Putamen (tissue), 1 donor: ENCODE measurements around the gene ACOXL.
"Not testable (repeated sequence)": the region's sequence is repeated elsewhere in the genome, so short reads cannot be mapped to it uniquely, and the experiment has no call there.

Experiments used
- DNase-seq: peaks from one replicate; pipeline ENCODE4 v3.0.0-alpha.2; 2016; ENCODE audit warnings: low spot score

Gene ACOXL

GRCh38 chr2:110927526-110927925 lies 195.2 kb downstream of the ACOXL start:
- no peak for DNase-seq

- no peak for DNase-seq
Observed at GRCh38 chr2:110929528-110929927, 197.2 kb downstream of the ACOXL start.

DNA sequence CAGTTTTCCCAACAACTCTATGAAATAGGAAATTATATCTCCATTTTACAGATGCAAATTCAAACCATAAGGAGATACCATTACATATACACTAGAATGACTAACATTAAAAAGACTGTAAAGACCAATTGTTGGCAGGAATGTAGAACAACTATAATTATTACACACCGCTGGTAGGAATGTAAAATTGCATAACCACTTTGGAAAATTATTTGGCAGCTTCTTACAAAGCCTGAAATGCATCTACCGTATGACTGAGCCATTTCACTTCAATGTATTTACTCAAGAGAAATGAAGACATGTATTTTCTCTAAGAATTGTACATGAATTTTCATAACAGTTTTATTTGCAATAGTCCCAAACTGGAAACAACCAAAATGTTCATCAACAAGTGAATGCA lies 199.3 kb downstream of the ACOXL start:
- DNase-seq, result no peak

DNA sequence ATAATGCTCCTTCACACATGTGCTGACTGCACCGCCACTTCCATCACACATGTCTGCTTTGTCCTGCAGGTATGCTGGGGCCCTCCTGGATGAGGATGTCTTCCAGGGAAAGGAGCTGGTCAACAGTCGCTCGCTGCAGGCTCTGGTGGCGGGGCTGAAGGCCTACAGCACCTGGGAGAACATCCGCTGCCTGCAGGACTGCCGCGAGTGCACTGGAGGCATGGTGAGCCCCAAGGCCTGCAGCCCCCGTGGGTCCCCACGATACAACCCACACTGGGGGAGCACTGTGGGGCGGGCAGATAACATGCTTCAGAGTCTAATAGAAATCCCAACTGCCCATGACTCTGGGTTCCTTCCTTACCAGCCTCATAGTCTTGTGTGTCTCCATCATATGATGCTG lies 201.0 kb downstream of the ACOXL start:
- DNase-seq, result no peak

DNA sequence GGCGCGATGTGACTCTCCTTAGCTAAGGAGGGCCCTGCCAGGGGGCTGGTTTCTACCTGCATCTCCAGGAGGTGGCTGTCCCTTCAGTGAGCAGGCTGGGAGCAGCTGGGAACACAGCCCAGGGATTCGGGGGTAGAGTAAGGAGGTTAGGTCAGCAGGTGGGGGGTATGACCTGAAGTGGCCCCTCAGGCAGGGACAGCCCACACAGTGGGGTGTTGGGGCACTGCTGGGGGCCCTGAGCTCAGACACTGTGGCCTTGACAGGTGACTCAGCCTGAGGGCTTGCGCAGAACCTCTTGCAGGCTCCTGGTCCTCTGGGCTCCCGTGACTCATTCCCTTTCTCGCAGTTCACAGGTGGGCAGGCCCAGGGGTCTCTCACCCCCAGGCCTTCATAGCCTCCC lies 202.6 kb downstream of the ACOXL start:
- no peak for DNase-seq

GRCh38 chr2:110940376-110940910 lies 208.1 kb downstream of the ACOXL start:
- no peak for DNase-seq

GRCh38 chr2:110941226-110941625 lies 208.9 kb downstream of the ACOXL start:
- DNase-seq, result no peak

DNA sequence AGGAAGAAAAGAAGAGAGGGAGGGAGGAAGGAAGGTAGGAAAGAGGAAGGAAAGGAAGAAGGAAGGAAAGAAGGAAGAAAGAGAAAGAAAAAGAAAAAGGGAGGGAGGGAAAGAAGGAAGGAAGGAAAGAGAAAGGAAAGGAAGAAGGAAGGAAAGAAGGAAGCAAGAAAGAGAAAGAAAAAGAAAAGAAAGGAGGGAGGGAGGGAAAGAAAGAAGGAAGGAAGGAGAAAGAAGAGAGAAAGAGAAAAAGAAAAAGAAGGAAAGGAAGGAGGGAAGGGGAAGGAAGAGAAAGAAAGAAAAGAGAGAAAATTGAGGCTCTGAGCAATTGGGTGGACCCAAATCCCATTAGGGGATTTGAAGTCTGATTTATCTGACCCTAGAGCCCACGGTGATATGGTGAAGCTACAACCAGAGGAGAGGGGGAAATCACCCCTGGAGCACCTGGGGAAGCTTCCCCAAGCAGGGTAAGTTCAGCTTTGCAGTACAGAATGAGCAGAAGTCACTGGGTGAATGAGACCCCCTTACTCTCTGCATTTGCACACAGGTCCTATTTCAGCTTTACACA lies 210.8 kb downstream of the ACOXL start:
- DNase-seq, result no peak

GRCh38 chr2:110946902-110947301 lies 214.5 kb downstream of the ACOXL start:
- no peak for DNase-seq

DNA sequence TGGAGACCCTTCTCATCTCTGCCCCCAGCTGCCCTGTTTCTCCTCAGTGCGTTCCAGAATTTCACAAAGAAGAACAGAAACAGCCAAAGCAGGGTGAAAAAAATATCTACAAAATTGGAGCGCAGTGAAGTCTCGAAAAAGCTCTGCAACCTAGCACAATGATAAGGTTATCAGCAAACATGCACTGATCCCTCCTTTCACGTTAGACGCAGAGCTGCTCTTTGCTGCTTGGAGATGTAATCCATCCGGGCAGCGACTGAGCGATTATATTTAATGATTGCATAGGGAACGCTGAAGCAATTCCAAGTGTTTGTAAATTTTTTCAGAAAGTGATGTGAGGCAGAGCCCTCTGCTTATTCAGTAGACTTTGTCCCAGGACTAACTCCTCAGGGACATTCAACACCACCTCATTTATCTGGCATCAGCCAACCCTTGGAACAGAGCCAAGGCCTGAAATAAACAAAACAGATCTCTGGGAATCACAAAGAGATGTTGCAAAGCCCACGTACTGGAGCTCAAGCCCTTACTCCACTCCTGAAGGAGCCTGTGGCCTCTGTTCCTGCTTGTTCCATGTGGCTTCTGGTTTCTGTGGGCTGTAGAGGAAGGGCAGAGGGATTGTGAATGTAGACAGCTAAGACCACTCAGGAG lies 215.8 kb downstream of the ACOXL start:
- DNase-seq, result no peak

DNA sequence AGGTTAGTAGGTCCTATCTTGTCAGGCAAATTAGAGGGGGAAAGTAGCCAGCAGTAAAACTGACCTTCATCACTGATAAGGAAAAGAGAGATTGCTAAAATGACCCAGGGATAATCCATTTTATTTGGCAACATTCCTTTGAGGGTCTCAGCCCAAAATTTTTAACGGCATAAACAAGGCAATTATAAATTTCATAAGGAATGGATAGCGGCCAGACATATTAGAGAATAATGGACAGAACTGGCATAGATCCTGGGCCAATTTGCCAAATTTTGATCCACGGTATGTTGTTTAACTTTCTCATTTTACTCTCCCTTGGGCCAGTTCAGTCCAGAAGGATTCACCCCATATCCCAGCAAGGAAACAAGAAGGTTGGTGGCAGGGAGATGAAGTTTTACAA lies 217.9 kb downstream of the ACOXL start:
- DNase-seq, result no peak

GRCh38 chr2:110955045-110955444 lies 222.7 kb downstream of the ACOXL start:
- DNase-seq, result no peak

DNA sequence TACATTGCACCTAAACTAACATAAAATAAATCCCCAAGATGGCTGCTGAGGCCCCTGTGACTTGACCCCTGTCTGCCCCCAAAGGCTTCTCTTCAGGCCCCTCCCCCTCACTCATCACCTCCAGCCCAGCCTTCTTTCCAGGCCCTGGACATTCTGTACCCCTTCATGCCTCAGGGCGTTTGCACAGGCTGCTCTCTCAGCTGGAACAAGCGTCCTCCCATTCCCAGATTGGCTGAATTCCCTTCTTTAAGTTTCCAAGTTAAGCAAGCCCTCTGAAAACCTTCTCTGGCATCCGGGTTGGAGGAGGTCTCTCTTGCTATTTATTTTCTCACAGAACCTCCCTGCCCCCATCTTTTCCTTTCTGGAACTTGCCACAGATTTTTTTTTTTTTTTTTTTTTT lies 223.2 kb downstream of the ACOXL start:
- no peak for DNase-seq

GRCh38 chr2:110957293-110957692 lies 224.9 kb downstream of the ACOXL start:
- no peak for DNase-seq

- DNase-seq, result no peak
Observed at GRCh38 chr2:110958346-110959119, 226.2 kb downstream of the ACOXL start.

DNA sequence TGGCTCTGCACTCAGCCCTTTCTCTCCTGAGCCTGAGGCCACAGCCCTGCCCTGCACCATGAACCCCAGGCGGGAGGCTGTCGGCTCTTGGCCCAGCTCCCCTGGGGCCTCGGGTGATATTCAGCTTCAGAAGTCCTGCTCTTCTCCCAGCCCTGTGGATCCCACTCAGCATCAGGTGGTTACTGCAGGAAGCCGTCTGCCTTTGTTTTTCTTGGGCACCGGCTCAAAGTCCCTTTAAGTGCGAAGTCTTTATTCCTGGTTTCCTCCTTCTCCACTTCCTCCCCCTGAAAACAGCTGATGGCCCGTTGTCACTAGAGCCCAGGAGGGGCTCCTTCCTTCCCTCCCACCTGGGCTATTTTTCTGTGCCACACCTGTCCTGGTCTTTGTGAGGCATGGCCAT lies 226.8 kb downstream of the ACOXL start:
- DNase-seq, result no peak

GRCh38 chr2:110960281-110960680 lies 227.9 kb downstream of the ACOXL start:
- no peak for DNase-seq

- no peak for DNase-seq
Observed at GRCh38 chr2:110960954-110961353, 228.6 kb downstream of the ACOXL start.

GRCh38 chr2:110961643-110962042 lies 229.3 kb downstream of the ACOXL start:
- DNase-seq, result not testable (repeated sequence)

GRCh38 chr2:110969696-110970095 lies 237.3 kb downstream of the ACOXL start:
- no peak for DNase-seq

DNA sequence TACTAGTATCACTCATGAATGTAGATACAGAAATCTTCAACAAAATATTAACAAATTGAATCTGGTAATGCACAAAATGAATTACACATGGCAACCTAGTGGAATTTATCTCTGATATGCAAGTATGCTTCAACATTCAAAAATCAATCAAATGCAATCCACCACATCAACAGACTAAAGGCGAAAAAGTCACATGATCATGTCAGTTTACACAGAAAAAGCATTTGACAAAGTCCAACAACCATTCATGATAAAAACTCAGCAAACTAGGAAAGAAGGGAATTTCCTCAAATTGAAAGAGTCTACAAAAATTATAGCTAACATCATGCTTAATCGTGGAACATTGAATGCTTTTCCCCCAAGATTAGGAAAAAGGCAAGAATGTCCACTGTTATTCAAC lies 237.8 kb downstream of the ACOXL start:
- DNase-seq, result no peak

GRCh38 chr2:110971811-110972210 lies 239.4 kb downstream of the ACOXL start:
- no peak for DNase-seq

DNA sequence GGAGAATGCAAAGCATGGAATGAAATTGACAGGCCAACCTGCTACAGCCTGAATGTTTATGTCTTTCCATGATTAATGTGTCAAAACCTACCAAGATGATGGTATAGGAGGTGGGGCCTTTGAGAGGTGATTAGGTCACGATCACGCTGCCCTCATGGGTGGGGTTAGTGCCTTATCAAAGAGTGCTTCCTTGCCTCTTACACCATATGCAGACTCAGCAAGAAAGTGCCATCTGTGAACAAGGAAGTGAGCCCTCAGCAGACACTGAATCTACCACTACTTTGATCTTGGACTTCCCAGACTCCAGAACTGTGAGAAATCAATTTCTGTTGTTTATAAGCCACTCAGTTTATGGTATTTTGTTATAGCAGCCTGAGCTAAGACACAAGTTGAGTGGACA lies 240.9 kb downstream of the ACOXL start:
- DNase-seq, result no peak
